ENCODE results near the gene RC3H2.
"Not testable (repeated sequence)": the region's sequence is repeated elsewhere in the genome, so short reads cannot be mapped to it uniquely, and the experiment has no call there.

Gene RC3H2

GRCh38 chr9:122923947-122924346 lies 18.8 kb upstream of the RC3H2 start:
- no peak for DNase-seq

- DNase-seq = no peak
Measured at GRCh38 chr9:122922713-122923112, 17.6 kb upstream of the RC3H2 start.

- DNase-seq = no peak
Measured at GRCh38 chr9:122918310-122918709, 13.2 kb upstream of the RC3H2 start.

- DNase-seq = peak; percentile 30
Measured at GRCh38 chr9:122912964-122913673, 8.0 kb upstream of the RC3H2 start, which contains the start of gene ZBTB6. ZBTB6 (minus strand) TSS chr9:122913323; CDS start chr9:122912072, 1,251 bp downstream.

GRCh38 chr9:122912671-122912963 lies 7.5 kb upstream of the RC3H2 start:
- no peak for DNase-seq

GRCh38 chr9:122906122-122906521 lies 963 bp upstream of the RC3H2 start:
- DNase-seq = not testable (repeated sequence)

GRCh38 chr9:122904466-122904822 lies 715 bp downstream of the RC3H2 start:
- no peak for DNase-seq

- no peak for DNase-seq
Measured at GRCh38 chr9:122900791-122901190, 4.4 kb downstream of the RC3H2 start.

GRCh38 chr9:122897969-122898368 lies 7.2 kb downstream of the RC3H2 start:
- no peak for DNase-seq

- DNase-seq = no peak
Measured at GRCh38 chr9:122888480-122888879, 16.7 kb downstream of the RC3H2 start.

- no peak for DNase-seq
Measured at GRCh38 chr9:122883125-122883524, 22.0 kb downstream of the RC3H2 start.

GRCh38 chr9:122879443-122879842 lies 25.7 kb downstream of the RC3H2 start:
- DNase-seq = no peak

- no peak for DNase-seq
Measured at GRCh38 chr9:122875523-122875922, 29.6 kb downstream of the RC3H2 start.

- not testable (repeated sequence) for DNase-seq
Measured at GRCh38 chr9:122867276-122867675, 37.9 kb downstream of the RC3H2 start.

GRCh38 chr9:122866079-122866478 lies 39.1 kb downstream of the RC3H2 start:
- no peak for DNase-seq

GRCh38 chr9:122865300-122865699 lies 39.9 kb downstream of the RC3H2 start:
- DNase-seq = no peak

- DNase-seq = no peak
Measured at GRCh38 chr9:122863407-122863806, 41.8 kb downstream of the RC3H2 start.

- DNase-seq = no peak
Measured at GRCh38 chr9:122860319-122861142, 44.6 kb downstream of the RC3H2 start.

GRCh38 chr9:122857815-122858214 lies 47.3 kb downstream of the RC3H2 start:
- DNase-seq = no peak

GRCh38 chr9:122852085-122852786 lies 52.9 kb downstream of the RC3H2 start:
- not testable (repeated sequence) for DNase-seq

GRCh38 chr9:122848256-122848943 lies 56.8 kb downstream of the RC3H2 start:
- no peak for DNase-seq

GRCh38 chr9:122846371-122846940 lies 58.7 kb downstream of the RC3H2 start:
- DNase-seq = no peak

GRCh38 chr9:122845116-122845515 lies 60.0 kb downstream of the RC3H2 start:
- DNase-seq = no peak

Data from SIG-M5 (cell line).